Measurements from ENCODE around the gene FRMD4A. TPM values are rescaled to one million over a fixed set of nuclear protein-coding genes. Genes with fewer than 3 reads are reported as not detected.
A peak's percentile ranks its signal among the peaks of the same experiment; 100 is the strongest.

The FRMD4A gene
- polyA plus RNA-seq, 1 donor (not counting 4 experiments of a cell fraction or from before 2014, with no cell fraction given) = 12.9 TPM

- no peak for FAIRE-seq
Observed at GRCh38 chr10:13792006-13792405, 538.7 kb downstream of the FRMD4A start.

GRCh38 chr10:13791483-13791882 lies 539.2 kb downstream of the FRMD4A start:
- no peak overlapping the region for H3K4me3 ChIP-seq (ENCODE audit: control insufficient read depth in 2 of 3, extremely low read depth in 1 of 3, insufficient read depth in 2 of 3, low read depth in 1 of 3, low read length in 3 of 3)

More at GRCh38 chr10:13792006-13792405, 538.7 kb downstream of the FRMD4A start:
- H3K79me2 ChIP-seq (ENCODE audit: control insufficient read depth, insufficient read depth, low read length) = no peaks in the 10 kb centered on the region
- H3K4me2 ChIP-seq (ENCODE audit: control insufficient read depth, extremely low read depth, insufficient read depth, low read depth, low read length) = no peak overlapping the region
- H3K9ac ChIP-seq (ENCODE audit: control insufficient read depth, extremely low read depth, insufficient read depth, low read length) = no peak overlapping the region
- no peaks in the 10 kb centered on the region for H3K9me3 ChIP-seq (ENCODE audit: control insufficient read depth, low read depth, low read length)
- no peaks in the 10 kb centered on the region for H4K20me1 ChIP-seq (ENCODE audit: control insufficient read depth, extremely low read depth, insufficient read depth, low read length)
- H3K27me3 ChIP-seq (ENCODE audit: control insufficient read depth, extremely low read depth, insufficient read depth, low read length) = no peaks in the 10 kb centered on the region
- dilution Hi-C loops (cut with MboI; ENCODE audit: extremely low pct_ligation_motif_present, low sequenced_read_pairs) = no loop called here
- H2AFZ ChIP-seq (ENCODE audit: control insufficient read depth, low read length) = no peak overlapping the region
- TF ChIP-seq, protein P1, sequence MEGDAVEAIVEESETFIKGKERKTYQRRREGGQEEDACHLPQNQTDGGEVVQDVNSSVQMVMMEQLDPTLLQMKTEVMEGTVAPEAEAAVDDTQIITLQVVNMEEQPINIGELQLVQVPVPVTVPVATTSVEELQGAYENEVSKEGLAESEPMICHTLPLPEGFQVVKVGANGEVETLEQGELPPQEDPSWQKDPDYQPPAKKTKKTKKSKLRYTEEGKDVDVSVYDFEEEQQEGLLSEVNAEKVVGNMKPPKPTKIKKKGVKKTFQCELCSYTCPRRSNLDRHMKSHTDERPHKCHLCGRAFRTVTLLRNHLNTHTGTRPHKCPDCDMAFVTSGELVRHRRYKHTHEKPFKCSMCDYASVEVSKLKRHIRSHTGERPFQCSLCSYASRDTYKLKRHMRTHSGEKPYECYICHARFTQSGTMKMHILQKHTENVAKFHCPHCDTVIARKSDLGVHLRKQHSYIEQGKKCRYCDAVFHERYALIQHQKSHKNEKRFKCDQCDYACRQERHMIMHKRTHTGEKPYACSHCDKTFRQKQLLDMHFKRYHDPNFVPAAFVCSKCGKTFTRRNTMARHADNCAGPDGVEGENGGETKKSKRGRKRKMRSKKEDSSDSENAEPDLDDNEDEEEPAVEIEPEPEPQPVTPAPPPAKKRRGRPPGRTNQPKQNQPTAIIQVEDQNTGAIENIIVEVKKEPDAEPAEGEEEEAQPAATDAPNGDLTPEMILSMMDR (optimal IDR thresholded peaks at IDR 0.05 in 1 of 3, IDR thresholded peaks at IDR 0.05 in 1 of 3, conservative IDR thresholded peaks at IDR 0.05 in 1 of 3; ENCODE audit: extremely low read depth in 1 of 3, insufficient read depth in 2 of 3, low read length in 3 of 3) = no peak
- TF ChIP-seq EZH2 (IDR thresholded peaks at IDR 0.05; ENCODE audit: low read length) = no peak
- DNase-seq (ENCODE audit: low read depth, low spot score) = no peak
- H3K36me3 ChIP-seq (ENCODE audit: control insufficient read depth in 2 of 2, extremely low read depth in 1 of 2, insufficient read depth in 2 of 2, low read length in 2 of 2) = no peaks in the 10 kb centered on the region
- no peak overlapping the region for H3K4me3 ChIP-seq (ENCODE audit: control insufficient read depth in 2 of 3, extremely low read depth in 1 of 3, insufficient read depth in 2 of 3, low read depth in 1 of 3, low read length in 3 of 3)
- H3K9me1 ChIP-seq (ENCODE audit: control insufficient read depth, extremely low read depth, insufficient read depth, low read length) = no peaks in the 10 kb centered on the region
- H3K27ac ChIP-seq (ENCODE audit: control insufficient read depth, insufficient read depth, low read length) = no peak overlapping the region
- peaks cover 16% of the 10 kb centered on the region for H3K4me1 ChIP-seq (ENCODE audit: control insufficient read depth, extremely low read depth, insufficient read depth, low read length)

More at GRCh38 chr10:13791483-13791882, 539.2 kb downstream of the FRMD4A start:
- DNase-seq (ENCODE audit: low read depth, low spot score) (no peak), FAIRE-seq (peak; percentile 34)
- H4K20me1 ChIP-seq (ENCODE audit: control insufficient read depth, extremely low read depth, insufficient read depth, low read length) = no peaks in the 10 kb centered on the region
- dilution Hi-C loops (cut with MboI; ENCODE audit: extremely low pct_ligation_motif_present, low sequenced_read_pairs) = no loop called here
- TF ChIP-seq, protein P1 (optimal IDR thresholded peaks at IDR 0.05 in 1 of 3, IDR thresholded peaks at IDR 0.05 in 1 of 3, conservative IDR thresholded peaks at IDR 0.05 in 1 of 3; ENCODE audit: extremely low read depth in 1 of 3, insufficient read depth in 2 of 3, low read length in 3 of 3) = no peak
- TF ChIP-seq EZH2 (IDR thresholded peaks at IDR 0.05; ENCODE audit: low read length) = no peak
- no peaks in the 10 kb centered on the region for H3K36me3 ChIP-seq (ENCODE audit: control insufficient read depth in 2 of 2, extremely low read depth in 1 of 2, insufficient read depth in 2 of 2, low read length in 2 of 2)
- H3K4me2 ChIP-seq (ENCODE audit: control insufficient read depth, extremely low read depth, insufficient read depth, low read depth, low read length) = no peak overlapping the region
- no peaks in the 10 kb centered on the region for H3K79me2 ChIP-seq (ENCODE audit: control insufficient read depth, insufficient read depth, low read length)
- peaks cover 22% of the 10 kb centered on the region for H3K4me1 ChIP-seq (ENCODE audit: control insufficient read depth, extremely low read depth, insufficient read depth, low read length)
- H3K27me3 ChIP-seq (ENCODE audit: control insufficient read depth, extremely low read depth, insufficient read depth, low read length) = no peaks in the 10 kb centered on the region
- H3K27ac ChIP-seq (ENCODE audit: control insufficient read depth, insufficient read depth, low read length) = no peak overlapping the region
- no peak overlapping the region for H2AFZ ChIP-seq (ENCODE audit: control insufficient read depth, low read length)
- no peak overlapping the region for H3K9ac ChIP-seq (ENCODE audit: control insufficient read depth, extremely low read depth, insufficient read depth, low read length)
- H3K9me3 ChIP-seq (ENCODE audit: control insufficient read depth, low read depth, low read length) = no peaks in the 10 kb centered on the region
- no peaks in the 10 kb centered on the region for H3K9me1 ChIP-seq (ENCODE audit: control insufficient read depth, extremely low read depth, insufficient read depth, low read length)
